ENCODE results near the gene GRIN2C.
"Not testable (repeated sequence)": the region's sequence is repeated elsewhere in the genome, so short reads cannot be mapped to it uniquely, and the experiment has no call there.

Gene GRIN2C

DNA sequence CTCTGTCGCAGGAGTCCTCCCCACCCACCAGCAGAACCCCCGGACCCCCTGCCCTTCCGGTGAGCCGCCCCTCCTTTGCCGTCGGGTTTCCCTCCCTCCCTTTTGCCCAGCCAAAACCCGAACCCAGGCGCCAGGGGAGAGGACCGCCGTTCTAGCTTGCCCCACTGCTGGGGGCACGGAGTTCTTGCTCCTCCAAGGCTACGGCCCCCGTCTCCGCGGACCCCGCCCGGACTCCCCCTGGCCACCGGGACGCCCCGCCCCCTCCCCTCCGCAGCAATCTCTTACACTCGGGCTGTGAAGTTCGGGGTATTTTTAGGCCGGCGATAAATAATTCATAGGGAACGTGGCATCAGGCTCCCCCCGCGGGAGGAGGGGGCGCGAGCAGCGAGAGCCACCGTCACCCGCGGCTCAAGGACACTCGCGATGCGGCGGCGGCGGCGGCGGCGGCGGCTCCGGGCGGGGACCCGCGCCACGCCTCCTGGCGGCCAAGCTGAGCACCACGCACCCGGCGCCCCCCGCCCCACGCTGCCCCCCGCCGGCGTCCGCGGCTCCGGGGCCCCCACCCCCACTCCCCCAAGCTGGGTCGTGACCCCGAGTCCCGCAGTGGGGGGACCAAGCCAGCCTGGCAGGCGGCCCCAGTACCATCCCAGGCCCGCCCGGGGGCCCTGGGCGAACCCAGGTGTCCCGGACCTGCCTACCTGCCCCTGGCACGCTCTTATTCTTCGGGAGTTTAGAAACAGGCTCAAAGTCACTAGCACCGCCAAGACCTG, at the start of gene GRIN2C:
GRIN2C (minus strand) TSS at position 427 of the 770 bp plus-strand sequence. CDS start 4,793 bp downstream, outside the sequence.
- H3K27me3 ChIP-seq (replicated peaks; ENCODE audit: control insufficient read depth, insufficient read depth, low read length), result peaks cover 42% of the 10 kb centered on the region
- no peak within 1 kb of the TSS for H3K4me3 ChIP-seq (ENCODE audit: low read length)
- DNase-seq (ENCODE audit: low read depth), result peak; percentile 55
- no peaks in the 10 kb centered on the region for H3K9me3 ChIP-seq (ENCODE audit: control insufficient read depth, low read length)
- no peaks in the 10 kb centered on the region for H3K36me3 ChIP-seq (ENCODE audit: control insufficient read depth, insufficient read depth, low read length, severe bottlenecking)
- peaks cover 5% of the 10 kb centered on the region for H3K4me1 ChIP-seq (ENCODE audit: control insufficient read depth, insufficient read depth, low read length)
- H3K9ac ChIP-seq (ENCODE audit: low read length), result no peak within 1 kb of the TSS

DNA sequence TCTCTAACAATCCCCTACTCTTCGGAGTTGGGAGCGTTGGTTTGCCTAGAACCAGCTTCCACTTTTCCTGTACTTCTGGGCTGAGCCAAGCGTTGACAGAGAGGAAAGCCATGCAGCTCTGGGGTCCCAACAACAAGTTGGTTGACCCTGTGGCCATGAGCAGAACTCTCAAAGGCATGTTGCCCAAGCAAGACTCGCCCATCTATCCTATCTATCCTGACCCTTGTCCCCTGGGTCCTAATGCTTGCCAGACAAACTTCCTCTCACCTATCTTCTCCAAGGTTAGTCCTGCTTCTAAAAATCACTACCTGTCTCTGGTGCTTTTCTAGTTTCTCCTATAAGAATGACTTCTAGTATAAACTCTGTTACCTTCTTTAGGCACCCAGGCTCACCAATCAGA, 49.4 kb upstream of the GRIN2C start:
- H3K27me3 ChIP-seq (replicated peaks; ENCODE audit: control insufficient read depth, insufficient read depth, low read length), result peaks cover 24% of the 10 kb centered on the region
- not testable (repeated sequence) for H3K9ac ChIP-seq (ENCODE audit: low read length); DNase-seq (ENCODE audit: low read depth); H3K36me3 ChIP-seq (ENCODE audit: control insufficient read depth, insufficient read depth, low read length, severe bottlenecking); H3K4me1 ChIP-seq (ENCODE audit: control insufficient read depth, insufficient read depth, low read length); H3K9me3 ChIP-seq (ENCODE audit: control insufficient read depth, low read length); H3K4me3 ChIP-seq (ENCODE audit: low read length)

DNA sequence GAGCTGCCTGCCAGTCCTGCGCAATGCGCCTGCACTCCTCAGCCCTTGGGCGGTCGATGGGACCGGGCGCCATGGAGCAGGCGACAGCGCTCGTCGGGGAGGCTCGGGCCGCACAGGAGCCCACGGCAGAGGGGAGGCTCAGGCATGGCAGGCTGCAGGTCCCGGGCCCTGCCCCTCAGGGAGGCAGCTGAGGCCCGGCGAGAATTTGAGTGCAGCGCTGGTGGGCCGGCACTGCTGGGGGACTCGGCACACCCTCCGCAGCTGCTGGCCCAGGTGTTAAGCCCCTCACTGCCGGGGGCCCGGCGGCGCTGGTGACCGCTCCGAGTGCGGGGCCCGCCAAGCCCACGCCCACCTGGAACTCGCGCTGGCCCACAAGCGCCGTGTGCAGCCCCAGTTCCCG, 47.3 kb upstream of the GRIN2C start:
- DNase-seq (ENCODE audit: low read depth), result no peak
- H3K36me3 ChIP-seq (ENCODE audit: control insufficient read depth, insufficient read depth, low read length, severe bottlenecking), result no peaks in the 10 kb centered on the region
- no peaks in the 10 kb centered on the region for H3K4me1 ChIP-seq (ENCODE audit: control insufficient read depth, insufficient read depth, low read length)
- H3K9me3 ChIP-seq (ENCODE audit: control insufficient read depth, low read length), result no peaks in the 10 kb centered on the region
- H3K4me3 ChIP-seq (ENCODE audit: low read length), result no peak overlapping the region
- no peak overlapping the region for H3K9ac ChIP-seq (ENCODE audit: low read length)
- peaks cover 36% of the 10 kb centered on the region for H3K27me3 ChIP-seq (replicated peaks; ENCODE audit: control insufficient read depth, insufficient read depth, low read length)

DNA sequence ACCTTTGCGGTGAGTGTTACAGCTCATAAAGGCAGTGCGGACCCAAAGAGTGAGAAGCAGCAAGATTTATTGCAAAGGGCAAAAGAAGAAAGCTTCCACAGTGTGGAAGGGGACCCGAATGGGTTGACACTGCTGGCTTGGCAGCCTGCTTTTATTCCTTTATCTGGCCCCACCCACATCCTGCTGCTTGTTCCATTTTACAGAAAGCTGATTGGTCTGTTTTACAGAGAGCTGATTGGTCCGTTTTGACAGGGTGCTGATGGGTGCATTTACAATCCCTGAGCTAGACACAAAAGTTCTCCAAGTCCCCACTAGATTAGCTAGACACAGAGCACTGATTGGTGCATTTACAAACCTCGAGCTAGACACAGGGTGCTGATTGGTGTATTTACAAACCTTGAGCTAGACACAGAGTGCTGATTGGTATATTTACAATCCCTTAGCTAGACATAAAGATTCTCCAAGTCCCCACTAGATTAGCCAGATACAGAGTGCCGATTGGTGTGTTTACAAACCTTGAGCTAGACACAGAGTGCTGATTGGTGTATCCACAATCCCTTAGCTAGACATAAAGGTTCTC, 46.6 kb upstream of the GRIN2C start:
- H3K36me3 ChIP-seq (ENCODE audit: control insufficient read depth, insufficient read depth, low read length, severe bottlenecking); H3K4me3 ChIP-seq (ENCODE audit: low read length); H3K9me3 ChIP-seq (ENCODE audit: control insufficient read depth, low read length); H3K4me1 ChIP-seq (ENCODE audit: control insufficient read depth, insufficient read depth, low read length); DNase-seq (ENCODE audit: low read depth); H3K9ac ChIP-seq (ENCODE audit: low read length): not testable (repeated sequence)
- H3K27me3 ChIP-seq (replicated peaks; ENCODE audit: control insufficient read depth, insufficient read depth, low read length), result peaks cover 42% of the 10 kb centered on the region

DNA sequence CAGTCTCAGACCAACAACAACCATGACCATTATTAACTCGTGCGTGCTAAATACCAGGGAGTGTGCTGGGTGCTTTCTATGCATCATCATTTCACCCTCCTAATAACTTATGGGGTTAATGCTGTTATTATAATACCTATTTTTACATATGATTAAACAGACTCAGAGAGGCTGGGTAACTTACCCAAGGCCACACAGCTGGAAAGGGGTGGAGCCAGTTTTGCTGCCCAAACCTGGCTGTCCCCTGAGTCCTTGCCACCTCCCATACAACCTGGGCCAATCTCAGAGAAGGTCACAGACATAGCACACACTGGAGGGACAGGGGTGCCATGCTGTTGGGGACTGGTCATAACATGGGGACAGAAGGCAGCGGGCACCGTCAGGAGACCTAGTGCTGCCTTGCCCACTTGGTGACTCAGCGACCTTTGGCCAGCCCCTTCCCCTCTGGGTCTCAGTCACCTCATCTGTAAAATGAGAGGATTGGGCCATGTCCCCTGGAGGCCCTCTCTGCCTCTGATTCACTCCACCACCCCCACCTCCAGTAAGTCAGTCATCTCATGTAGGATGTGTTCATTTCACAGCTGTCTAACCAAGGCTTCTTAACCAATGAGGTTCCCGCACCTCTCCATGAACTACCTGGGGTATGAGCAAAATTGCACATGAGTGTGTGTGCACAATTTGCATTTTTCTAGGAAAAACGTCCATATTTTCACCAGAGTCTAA, 45.2 kb upstream of the GRIN2C start:
- Histone ChIP-seq H3K9me3 (ENCODE audit: control insufficient read depth, low read length) (peaks cover under 1% of the 10 kb centered on the region), H3K4me3 (ENCODE audit: low read length) (no peak overlapping the region), H3K4me1 (ENCODE audit: control insufficient read depth, insufficient read depth, low read length) (no peaks in the 10 kb centered on the region), H3K9ac (ENCODE audit: low read length) (no peak overlapping the region), H3K36me3 (ENCODE audit: control insufficient read depth, insufficient read depth, low read length, severe bottlenecking) (no peaks in the 10 kb centered on the region), H3K27me3 (replicated peaks; ENCODE audit: control insufficient read depth, insufficient read depth, low read length) (peaks cover 51% of the 10 kb centered on the region)
- DNase-seq (ENCODE audit: low read depth), result no peak

DNA sequence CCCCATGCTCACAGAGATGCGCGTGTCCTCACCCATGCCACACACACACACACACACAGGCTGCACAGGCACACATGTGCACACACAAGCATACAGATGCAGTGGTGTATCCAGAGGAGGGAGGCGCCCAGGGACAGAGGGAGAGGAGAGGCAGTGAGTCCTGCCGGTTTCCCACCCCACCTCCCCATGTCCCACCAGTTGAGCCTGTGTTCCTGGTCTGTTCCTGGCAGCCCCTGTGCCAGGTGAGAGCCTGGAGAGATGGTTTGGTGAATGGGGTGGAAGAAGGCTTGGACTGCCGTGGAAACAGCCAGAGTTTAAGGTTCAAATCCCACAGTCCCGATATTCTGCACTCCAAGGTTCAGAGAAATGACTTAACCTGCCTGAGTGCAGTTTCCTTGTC, 44.0 kb upstream of the GRIN2C start:
- Histone ChIP-seq H3K9ac (ENCODE audit: low read length) (no peak overlapping the region), H3K9me3 (ENCODE audit: control insufficient read depth, low read length) (peaks cover 4% of the 10 kb centered on the region), H3K4me1 (ENCODE audit: control insufficient read depth, insufficient read depth, low read length) (no peaks in the 10 kb centered on the region), H3K27me3 (replicated peaks; ENCODE audit: control insufficient read depth, insufficient read depth, low read length) (peaks cover 47% of the 10 kb centered on the region), H3K4me3 (ENCODE audit: low read length) (no peak overlapping the region), H3K36me3 (ENCODE audit: control insufficient read depth, insufficient read depth, low read length, severe bottlenecking) (no peaks in the 10 kb centered on the region)
- DNase-seq (ENCODE audit: low read depth), result no peak

DNA sequence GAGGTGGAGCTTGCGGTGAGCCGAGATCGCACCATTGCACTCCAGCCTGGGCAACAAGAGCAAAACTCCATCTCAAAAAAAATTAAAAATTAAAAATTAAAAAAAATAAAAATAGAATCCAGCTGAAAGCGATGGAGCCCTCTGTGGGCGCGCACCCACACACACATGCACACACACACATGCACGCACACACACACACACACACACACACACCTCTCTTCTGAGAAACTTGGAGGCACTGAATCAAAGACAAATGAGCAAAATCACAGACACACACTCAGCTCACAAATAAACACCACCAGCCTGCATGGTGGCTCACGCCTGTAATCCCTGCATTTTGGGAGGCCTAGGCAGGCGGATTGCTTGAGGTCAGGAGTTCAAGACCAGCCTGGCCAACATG, 43.3 kb upstream of the GRIN2C start:
- Histone ChIP-seq H3K9me3 (ENCODE audit: control insufficient read depth, low read length) (peaks cover 4% of the 10 kb centered on the region), H3K27me3 (replicated peaks; ENCODE audit: control insufficient read depth, insufficient read depth, low read length) (peaks cover 45% of the 10 kb centered on the region), H3K36me3 (ENCODE audit: control insufficient read depth, insufficient read depth, low read length, severe bottlenecking) (no peaks in the 10 kb centered on the region), H3K4me3 (ENCODE audit: low read length) (no peak overlapping the region), H3K4me1 (ENCODE audit: control insufficient read depth, insufficient read depth, low read length) (no peaks in the 10 kb centered on the region), H3K9ac (ENCODE audit: low read length) (no peak overlapping the region)
- DNase-seq (ENCODE audit: low read depth), result no peak

DNA sequence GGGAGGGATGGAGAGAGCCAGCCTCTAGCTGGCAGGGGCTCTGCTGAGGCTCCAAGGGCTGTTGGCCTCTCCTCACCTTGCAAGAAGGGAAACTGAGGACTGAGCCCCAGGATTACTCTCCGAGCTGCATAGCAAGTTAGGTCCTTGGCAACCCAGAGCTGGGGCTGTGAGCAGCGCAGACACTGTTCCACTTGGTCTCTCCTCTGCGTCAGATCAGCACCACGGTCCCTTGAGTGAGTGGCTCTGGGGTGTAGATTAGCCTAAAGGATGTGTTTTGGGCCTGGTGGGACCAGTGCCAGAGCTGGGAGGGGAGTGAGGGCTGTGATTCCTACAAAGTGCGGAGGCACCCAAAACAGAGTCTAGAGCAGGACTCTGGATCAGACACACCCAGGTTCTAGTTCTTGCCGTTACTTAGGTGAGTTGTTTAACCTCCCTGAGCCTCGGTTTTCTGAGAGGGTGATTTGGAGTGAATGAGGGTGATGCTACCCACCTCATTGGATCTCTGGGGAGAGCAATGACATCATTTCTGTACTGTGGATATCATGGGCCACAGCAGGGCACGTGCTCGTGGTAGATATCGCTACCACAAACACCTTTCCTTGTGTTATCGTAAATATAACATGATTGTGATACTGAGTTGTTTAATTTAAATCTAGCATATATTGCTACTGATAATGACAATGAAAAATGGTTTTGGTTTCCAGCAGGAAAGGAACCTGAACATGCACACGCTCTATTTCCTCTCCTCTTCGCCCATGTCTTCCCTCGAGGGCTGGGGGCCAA, 41.9 kb upstream of the GRIN2C start:
- Histone ChIP-seq H3K36me3 (ENCODE audit: control insufficient read depth, insufficient read depth, low read length, severe bottlenecking) (no peaks in the 10 kb centered on the region), H3K9ac (ENCODE audit: low read length) (no peak overlapping the region), H3K4me1 (ENCODE audit: control insufficient read depth, insufficient read depth, low read length) (no peaks in the 10 kb centered on the region), H3K9me3 (ENCODE audit: control insufficient read depth, low read length) (peaks cover 4% of the 10 kb centered on the region), H3K4me3 (ENCODE audit: low read length) (no peak overlapping the region), H3K27me3 (replicated peaks; ENCODE audit: control insufficient read depth, insufficient read depth, low read length) (peaks cover 46% of the 10 kb centered on the region)
- DNase-seq (ENCODE audit: low read depth), result no peak

DNA sequence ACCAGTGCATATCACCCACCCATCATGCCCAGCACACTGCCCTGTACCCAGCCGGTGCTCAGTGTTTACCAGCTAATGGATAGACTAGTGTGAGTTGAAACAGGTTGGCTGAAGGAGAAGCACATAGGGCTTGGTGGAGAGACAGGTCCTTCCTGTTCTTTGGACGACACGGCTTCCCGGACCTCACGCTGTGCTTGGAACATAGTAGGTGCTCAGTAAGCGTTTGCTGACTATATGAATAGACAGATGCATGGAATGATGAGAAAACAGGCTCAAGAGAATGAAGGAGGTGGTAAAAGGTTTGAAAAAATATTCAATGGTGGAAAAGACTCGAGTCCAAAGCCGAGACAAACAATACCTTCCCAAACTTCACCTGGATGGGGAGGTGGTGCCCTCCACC, 40.5 kb upstream of the GRIN2C start:
- no peak overlapping the region for H3K9ac ChIP-seq (ENCODE audit: low read length)
- peaks cover 57% of the 10 kb centered on the region for H3K27me3 ChIP-seq (replicated peaks; ENCODE audit: control insufficient read depth, insufficient read depth, low read length)
- DNase-seq (ENCODE audit: low read depth), result no peak
- no peak overlapping the region for H3K4me3 ChIP-seq (ENCODE audit: low read length)
- peaks cover 4% of the 10 kb centered on the region for H3K9me3 ChIP-seq (ENCODE audit: control insufficient read depth, low read length)
- no peaks in the 10 kb centered on the region for H3K4me1 ChIP-seq (ENCODE audit: control insufficient read depth, insufficient read depth, low read length)
- no peaks in the 10 kb centered on the region for H3K36me3 ChIP-seq (ENCODE audit: control insufficient read depth, insufficient read depth, low read length, severe bottlenecking)

DNA sequence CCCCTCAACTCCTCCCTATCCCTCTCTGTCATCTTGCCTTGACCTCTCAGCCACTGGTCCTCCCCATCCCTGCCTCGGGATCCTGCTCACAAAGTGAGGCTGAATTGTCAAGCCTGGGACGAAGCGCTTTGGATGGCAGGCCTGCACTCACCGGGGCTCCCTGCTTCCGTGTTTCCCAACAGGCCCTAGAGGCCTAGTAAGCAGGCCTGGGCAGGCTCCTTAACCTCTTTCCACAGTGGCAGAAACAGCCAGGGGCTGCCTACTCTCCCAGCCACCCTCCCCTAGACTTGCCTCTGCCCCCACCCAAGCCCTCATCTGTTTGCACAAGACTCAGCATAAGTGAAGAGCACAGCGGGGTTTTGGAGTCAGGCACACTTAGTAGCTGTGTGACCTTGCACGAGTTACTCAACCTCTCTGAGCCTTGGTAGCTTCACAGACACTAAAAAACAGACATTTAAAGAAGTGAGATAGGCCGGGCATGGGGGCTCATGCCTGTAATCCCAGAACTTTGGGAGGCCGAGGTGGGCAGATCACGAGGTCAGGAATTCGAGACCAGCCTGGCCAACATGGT, 38.8 kb upstream of the GRIN2C start:
- no peak overlapping the region for H3K9ac ChIP-seq (ENCODE audit: low read length)
- no peak for DNase-seq (ENCODE audit: low read depth)
- peaks cover 58% of the 10 kb centered on the region for H3K27me3 ChIP-seq (replicated peaks; ENCODE audit: control insufficient read depth, insufficient read depth, low read length)
- H3K4me1 ChIP-seq (ENCODE audit: control insufficient read depth, insufficient read depth, low read length), result no peaks in the 10 kb centered on the region
- no peaks in the 10 kb centered on the region for H3K36me3 ChIP-seq (ENCODE audit: control insufficient read depth, insufficient read depth, low read length, severe bottlenecking)
- no peak overlapping the region for H3K4me3 ChIP-seq (ENCODE audit: low read length)
- H3K9me3 ChIP-seq (ENCODE audit: control insufficient read depth, low read length), result peaks cover 4% of the 10 kb centered on the region
